Neural progenitor cell (in vitro differentiated cells): ENCODE measurements around the gene SLC25A15. TPM values are rescaled to one million over a fixed set of nuclear protein-coding genes. Genes with fewer than 3 reads are reported as not detected.

ENCODE experiments used
- DNase-seq: peaks from one replicate; pipeline ENCODE4 v3.0.0-alpha.2; 2016; ENCODE audit warnings: low spot score
- H2AFZ ChIP-seq: fragments of 200-600 bp; sonication (generic); replicated peaks from 2 replicates; pipeline ENCODE4 v1.6.1; 2016; ENCODE audit warnings: antibody characterized with exemption
- H3F3A ChIP-seq: fragments of 200-600 bp; sonication (generic); 2 replicates; pipeline ENCODE4 v1.6.1; 2016; ENCODE audit warnings: antibody characterized with exemption, low read depth
- H3K27ac ChIP-seq: fragments of 200-600 bp; sonication (generic); 2 replicates; pipeline ENCODE4 v1.5.1; 2016; ENCODE audit warnings: mild to moderate bottlenecking
- H3K27me3 ChIP-seq: fragments of 200-600 bp; sonication (generic); 2 replicates; pipeline ENCODE4 v1.6.1; 2016; ENCODE audit warnings: mild to moderate bottlenecking, moderate library complexity
- H3K36me3 ChIP-seq: fragments of 200-600 bp; sonication (generic); 2 replicates; pipeline ENCODE4 v1.5.1; 2016
- H3K4me1 ChIP-seq: fragments of 200-600 bp; sonication (generic); 2 replicates; pipeline ENCODE4 v1.6.1; 2016; ENCODE audit warnings: mixed run types
- H3K4me2 ChIP-seq: fragments of 200-600 bp; sonication (generic); 2 replicates; pipeline ENCODE4 v1.6.1; 2016
- H3K4me3 ChIP-seq: fragments of 200-600 bp; sonication (generic); 2 replicates; pipeline ENCODE4 v1.5.1; 2016
- H3K79me2 ChIP-seq: fragments of 200-600 bp; sonication (generic); 2 replicates; pipeline ENCODE4 v1.6.1; 2016; ENCODE audit warnings: low read depth
- H3K9ac ChIP-seq: fragments of 200-600 bp; sonication (generic); 2 replicates; pipeline ENCODE4 v1.6.1; 2016
- H3K9me3 ChIP-seq: fragments of 200-600 bp; sonication (generic); 2 replicates; pipeline ENCODE4 v1.5.1; 2016; ENCODE audit warnings: low read depth
- H4K20me1 ChIP-seq: fragments of 200-600 bp; sonication (generic); 2 replicates; pipeline ENCODE4 v1.6.1; 2016; ENCODE audit warnings: low read depth
- H3K27ac Mint-ChIP-seq: 3 replicates; pipeline ENCODE4 v1.8.0; 2021; ENCODE audit warnings: mixed read lengths
- H3K27me3 Mint-ChIP-seq: 2 replicates; pipeline ENCODE4 v1.8.0; 2022; ENCODE audit warnings: low read depth, mild to moderate bottlenecking, inconsistent platforms, moderate library complexity, mixed read lengths; ENCODE audit not compliant: insufficient read depth
- H3K36me3 Mint-ChIP-seq: 3 replicates; pipeline ENCODE4 v1.8.0; 2021; ENCODE audit warnings: mixed read lengths
- H3K4me1 Mint-ChIP-seq: 3 replicates; pipeline ENCODE4 v1.8.0; 2021; ENCODE audit warnings: mixed read lengths
- H3K4me3 Mint-ChIP-seq: 3 replicates; pipeline ENCODE4 v1.8.0; 2021; ENCODE audit warnings: mild to moderate bottlenecking, moderate library complexity, mixed read lengths
- H3K9me3 Mint-ChIP-seq: 3 replicates; pipeline ENCODE4 v1.8.0; 2020; ENCODE audit warnings: mixed read lengths
- EZH2 ChIP-seq: fragments of 200-600 bp; sonication (generic); IDR thresholded peaks from 2 replicates; pipeline ENCODE4 v1.6.1; 2017; ENCODE audit warnings: antibody characterized with exemption, mild to moderate bottlenecking, moderate library complexity
- EZH2phosphoT487 ChIP-seq: fragments of 200-600 bp; sonication (generic); IDR thresholded peaks from 2 replicates; pipeline ENCODE4 v1.6.1; 2017; ENCODE audit warnings: antibody characterized with exemption
- total RNA-seq: library from RNA; depleted of rRNA; stranded (reverse); fragments of >200 nt; gene quantifications from 2 replicates; pipeline ENCODE4 v1.2.3, GENCODE V29; 2015; ENCODE audit warnings: low replicate concordance
- TF ChIP-seq, protein P1 (sequence below): fragments of 200-600 bp; sonication (generic); IDR thresholded peaks from 2 replicates; pipeline ENCODE4 v1.5.1; 2017; ENCODE audit warnings: antibody characterized with exemption, mild to moderate bottlenecking

SLC25A15 gene
- total RNA-seq, 1 donor from 2014 or later: 33.7 TPM

- H3K9me3 ChIP-seq: no peaks in the 10 kb centered on the region
- no peaks in the 10 kb centered on the region for H3F3A ChIP-seq
- H3K27me3 ChIP-seq: no peaks in the 10 kb centered on the region
- TF ChIP-seq, protein P1, sequence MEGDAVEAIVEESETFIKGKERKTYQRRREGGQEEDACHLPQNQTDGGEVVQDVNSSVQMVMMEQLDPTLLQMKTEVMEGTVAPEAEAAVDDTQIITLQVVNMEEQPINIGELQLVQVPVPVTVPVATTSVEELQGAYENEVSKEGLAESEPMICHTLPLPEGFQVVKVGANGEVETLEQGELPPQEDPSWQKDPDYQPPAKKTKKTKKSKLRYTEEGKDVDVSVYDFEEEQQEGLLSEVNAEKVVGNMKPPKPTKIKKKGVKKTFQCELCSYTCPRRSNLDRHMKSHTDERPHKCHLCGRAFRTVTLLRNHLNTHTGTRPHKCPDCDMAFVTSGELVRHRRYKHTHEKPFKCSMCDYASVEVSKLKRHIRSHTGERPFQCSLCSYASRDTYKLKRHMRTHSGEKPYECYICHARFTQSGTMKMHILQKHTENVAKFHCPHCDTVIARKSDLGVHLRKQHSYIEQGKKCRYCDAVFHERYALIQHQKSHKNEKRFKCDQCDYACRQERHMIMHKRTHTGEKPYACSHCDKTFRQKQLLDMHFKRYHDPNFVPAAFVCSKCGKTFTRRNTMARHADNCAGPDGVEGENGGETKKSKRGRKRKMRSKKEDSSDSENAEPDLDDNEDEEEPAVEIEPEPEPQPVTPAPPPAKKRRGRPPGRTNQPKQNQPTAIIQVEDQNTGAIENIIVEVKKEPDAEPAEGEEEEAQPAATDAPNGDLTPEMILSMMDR: no peak
- TF ChIP-seq EZH2 (no peak), EZH2phosphoT487 (no peak)
- H3K27me3 Mint-ChIP-seq: peaks cover 3% of the 10 kb centered on the region
- H3K36me3 ChIP-seq: no peaks in the 10 kb centered on the region
- H3K4me3 ChIP-seq: no peak overlapping the region
- no peaks in the 10 kb centered on the region for H3K4me1 ChIP-seq
- no peaks in the 10 kb centered on the region for H3K9me3 Mint-ChIP-seq
- no peak overlapping the region for H3K27ac Mint-ChIP-seq
- no peak overlapping the region for H2AFZ ChIP-seq
- H3K4me2 ChIP-seq: no peak overlapping the region
- peaks cover 19% of the 10 kb centered on the region for H3K36me3 Mint-ChIP-seq
- no peak overlapping the region for H3K4me3 Mint-ChIP-seq
- DNase-seq: no peak
- no peak overlapping the region for H3K9ac ChIP-seq
- no peaks in the 10 kb centered on the region for H4K20me1 ChIP-seq
- no peak overlapping the region for H3K27ac ChIP-seq
- no peaks in the 10 kb centered on the region for H3K79me2 ChIP-seq
- H3K4me1 Mint-ChIP-seq: no peaks in the 10 kb centered on the region
These were observed 10.1 kb downstream of the SLC25A15 start for GRCh38 chr13:40799508-40799907.

- no peak overlapping the region for H3K4me3 ChIP-seq
- H3K27ac ChIP-seq: no peak overlapping the region
- H3K36me3 ChIP-seq: no peaks in the 10 kb centered on the region
- H3K9ac ChIP-seq: no peak overlapping the region
- H3K4me2 ChIP-seq: no peak overlapping the region
- TF ChIP-seq EZH2phosphoT487 (no peak), EZH2 (no peak)
- TF ChIP-seq, protein P1: no peak
- no peak overlapping the region for H3K27ac Mint-ChIP-seq
- no peaks in the 10 kb centered on the region for H3K9me3 ChIP-seq
- H3K4me1 Mint-ChIP-seq: no peaks in the 10 kb centered on the region
- H3K4me1 ChIP-seq: no peaks in the 10 kb centered on the region
- no peak for DNase-seq
- H3K9me3 Mint-ChIP-seq: no peaks in the 10 kb centered on the region
- no peaks in the 10 kb centered on the region for H3F3A ChIP-seq
- H4K20me1 ChIP-seq: no peaks in the 10 kb centered on the region
- H3K27me3 ChIP-seq: no peaks in the 10 kb centered on the region
- no peaks in the 10 kb centered on the region for H3K79me2 ChIP-seq
- no peak overlapping the region for H3K4me3 Mint-ChIP-seq
- no peak overlapping the region for H2AFZ ChIP-seq
- H3K27me3 Mint-ChIP-seq: peaks cover 3% of the 10 kb centered on the region
- H3K36me3 Mint-ChIP-seq: peaks cover 17% of the 10 kb centered on the region
These were observed 11.1 kb downstream of the SLC25A15 start for GRCh38 chr13:40800559-40800958.

- H3K4me3 Mint-ChIP-seq: no peak overlapping the region
- Histone ChIP-seq H3K4me2 (no peak overlapping the region), H4K20me1 (no peaks in the 10 kb centered on the region), H3F3A (no peaks in the 10 kb centered on the region), H3K79me2 (no peaks in the 10 kb centered on the region), H2AFZ (no peak overlapping the region), H3K36me3 (no peaks in the 10 kb centered on the region), H3K27me3 (no peaks in the 10 kb centered on the region), H3K4me1 (no peaks in the 10 kb centered on the region), H3K4me3 (no peak overlapping the region), H3K9ac (no peak overlapping the region), H3K27ac (no peak overlapping the region), H3K9me3 (no peaks in the 10 kb centered on the region)
- no peak for DNase-seq
- H3K36me3 Mint-ChIP-seq: peaks cover 21% of the 10 kb centered on the region
- TF ChIP-seq EZH2phosphoT487 (no peak), EZH2 (no peak)
- TF ChIP-seq, protein P1: no peak
- no peaks in the 10 kb centered on the region for H3K9me3 Mint-ChIP-seq
- peaks cover 3% of the 10 kb centered on the region for H3K27me3 Mint-ChIP-seq
- no peak overlapping the region for H3K27ac Mint-ChIP-seq
- no peaks in the 10 kb centered on the region for H3K4me1 Mint-ChIP-seq
These were observed 12.1 kb downstream of the SLC25A15 start for GRCh38 chr13:40801255-40802217.
